GM19372 (cell line): ENCODE results near the gene TAAR9.
A peak's percentile ranks its signal among the peaks of the same experiment; 100 is the strongest.
"Not testable (repeated sequence)": the region's sequence is repeated elsewhere in the genome, so short reads cannot be mapped to it uniquely, and the experiment has no call there.

ENCODE experiments used
- ATAC-seq: cut with Tn5 transposase; IDR thresholded peaks from one replicate; pipeline ENCODE4 v1.9.1; 2021; ENCODE audit warnings: mild to moderate bottlenecking, low read depth, moderate library complexity; ENCODE audit not compliant: unreplicated experiment

Gene TAAR9

DNA sequence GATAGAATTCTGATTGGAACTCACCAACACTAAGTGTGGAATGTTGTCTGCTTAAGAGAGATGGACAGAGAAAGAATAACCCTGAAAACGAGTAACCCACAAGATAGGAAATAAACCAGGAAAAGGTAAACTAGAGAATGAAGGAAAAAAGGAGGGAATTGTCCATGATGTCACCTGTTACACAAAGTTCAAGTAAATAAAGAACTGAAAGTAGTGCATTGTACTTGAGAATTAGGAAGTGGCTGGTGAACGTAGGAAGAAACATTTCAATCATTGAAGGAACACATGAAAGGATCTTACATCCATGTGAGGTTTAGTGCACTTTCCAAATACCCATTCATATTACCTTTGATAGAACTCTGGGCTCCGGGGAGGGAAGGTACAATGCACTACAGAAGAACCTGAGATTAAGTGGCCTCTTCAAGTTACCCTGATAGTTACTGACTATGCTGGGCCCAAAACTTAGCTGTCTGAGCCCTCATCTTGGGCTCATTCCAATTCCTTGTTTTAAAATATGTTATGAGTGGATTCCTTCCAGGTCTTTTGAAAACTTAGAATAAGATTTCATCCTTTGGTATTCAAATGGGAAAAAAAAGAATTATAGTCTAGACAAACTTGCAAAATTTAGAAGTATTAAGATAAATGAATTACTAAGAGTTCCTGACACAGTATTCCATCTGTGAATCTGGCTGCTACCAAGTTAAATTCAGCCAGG lies 24.1 kb upstream of the TAAR9 start:
- no peak for ATAC-seq

DNA sequence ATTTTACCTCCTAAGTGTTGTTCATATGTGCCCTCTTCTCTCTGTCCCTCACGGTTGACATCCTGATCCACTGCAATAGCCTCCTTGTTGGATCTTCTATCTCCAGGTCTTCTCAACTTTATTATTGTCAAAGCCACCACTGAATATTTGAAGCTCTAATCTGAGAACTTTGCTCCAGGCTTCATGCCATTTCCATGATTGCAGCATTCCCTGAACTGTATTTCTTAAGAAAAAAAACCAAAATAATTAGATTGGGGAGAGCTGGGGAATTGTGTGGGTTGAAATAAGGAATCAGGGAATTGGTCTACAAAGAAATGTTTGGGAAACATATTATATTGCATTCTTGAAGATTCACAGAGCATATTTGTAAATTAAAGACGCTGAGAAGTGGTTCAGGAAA lies 22.7 kb upstream of the TAAR9 start:
- ATAC-seq = no peak

DNA sequence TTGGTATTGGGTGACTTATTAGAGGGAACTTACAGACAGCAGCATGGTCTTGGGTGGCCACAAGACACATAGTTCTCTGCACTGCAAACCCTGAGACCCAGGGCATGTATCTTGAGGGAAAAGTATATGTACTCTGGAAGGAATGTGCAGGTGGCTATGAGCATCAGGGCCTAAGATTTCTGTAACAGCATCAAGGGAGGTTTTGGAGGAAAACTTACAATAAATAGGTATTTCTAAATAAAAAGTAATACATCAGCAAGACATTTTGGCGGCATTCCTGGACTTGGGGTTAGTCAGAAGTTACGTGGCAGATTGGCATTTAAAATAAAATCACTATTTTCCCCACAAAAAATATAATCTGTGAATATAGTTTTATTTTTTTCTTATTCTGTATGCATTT lies 17.1 kb upstream of the TAAR9 start:
- ATAC-seq = no peak

DNA sequence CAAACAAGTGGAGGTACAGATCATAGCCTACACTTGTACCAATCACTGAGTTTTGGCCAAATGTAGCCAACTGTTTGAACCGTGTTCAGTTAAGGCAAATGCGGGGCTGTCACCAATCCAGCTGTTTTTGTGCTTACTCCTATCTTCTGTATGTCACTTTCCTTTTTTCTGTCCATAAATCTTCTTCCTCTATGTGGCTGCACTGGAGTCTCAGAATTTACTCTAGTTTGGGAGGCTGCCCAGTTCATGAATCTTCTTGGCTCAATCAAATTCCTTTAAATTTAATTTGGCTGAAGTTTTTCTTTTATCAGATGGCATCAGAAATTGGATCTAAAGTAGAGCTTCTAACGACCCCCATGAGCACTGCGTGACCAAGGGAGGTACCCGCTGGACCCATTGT lies 13.4 kb upstream of the TAAR9 start:
- no peak for ATAC-seq

DNA sequence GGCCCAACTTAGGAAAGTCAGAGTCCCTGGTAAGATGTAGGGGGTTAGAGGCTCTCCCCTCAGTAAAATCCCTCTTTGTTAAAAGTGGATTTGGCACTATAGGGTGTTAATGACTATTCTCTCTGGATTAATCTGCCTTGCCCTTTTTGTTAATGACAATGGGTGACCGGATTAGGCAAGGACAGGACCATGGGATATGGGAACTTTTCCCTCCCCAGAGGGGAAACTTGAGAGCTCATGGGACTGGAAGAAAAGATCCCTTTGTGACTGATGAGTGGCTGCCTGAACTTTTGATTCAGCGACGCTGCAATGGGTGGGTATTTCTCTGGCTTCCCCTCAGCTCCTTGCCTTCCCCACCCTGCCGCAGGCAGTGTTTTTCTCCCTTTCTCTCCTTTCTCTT lies 12.2 kb upstream of the TAAR9 start:
- no peak for ATAC-seq

DNA sequence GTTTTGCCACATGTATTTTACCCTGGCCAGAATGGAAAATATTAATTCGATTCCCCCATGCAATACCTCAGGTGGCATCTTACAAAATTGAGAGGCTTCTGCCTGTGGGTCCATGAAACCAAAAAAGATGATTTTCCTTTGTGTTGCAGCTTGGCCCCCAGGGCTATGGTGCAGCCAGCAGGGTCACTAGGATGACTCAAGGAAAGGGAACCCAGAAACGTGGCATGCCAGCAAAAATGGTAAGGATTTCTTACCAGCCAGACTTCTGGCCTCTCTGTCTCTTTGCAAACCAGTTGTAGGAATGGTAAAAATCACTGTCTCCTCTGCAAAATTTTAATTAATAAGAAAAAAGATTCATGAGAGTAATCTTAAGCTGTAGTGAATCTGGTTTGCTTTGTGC lies 11.6 kb upstream of the TAAR9 start:
- ATAC-seq = no peak

DNA sequence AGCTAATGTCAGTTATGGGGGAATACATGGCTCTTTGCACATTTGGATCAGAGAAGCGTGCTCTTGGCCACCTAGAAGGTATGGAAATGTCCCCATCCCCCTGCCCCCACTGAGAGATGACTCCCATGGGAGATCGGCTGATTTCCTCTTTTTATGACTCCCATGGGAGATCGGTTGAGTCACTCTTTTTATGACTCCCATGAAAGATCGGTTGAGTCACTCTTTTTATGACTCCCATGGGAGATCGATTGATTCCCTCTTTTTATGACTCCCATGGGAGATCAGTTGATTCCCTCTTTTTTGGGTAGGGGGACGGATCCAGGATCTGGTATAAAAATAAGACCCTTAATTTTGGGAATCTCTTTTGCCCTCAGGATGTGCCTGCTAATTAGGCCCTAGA lies 10.3 kb upstream of the TAAR9 start:
- ATAC-seq = no peak

DNA sequence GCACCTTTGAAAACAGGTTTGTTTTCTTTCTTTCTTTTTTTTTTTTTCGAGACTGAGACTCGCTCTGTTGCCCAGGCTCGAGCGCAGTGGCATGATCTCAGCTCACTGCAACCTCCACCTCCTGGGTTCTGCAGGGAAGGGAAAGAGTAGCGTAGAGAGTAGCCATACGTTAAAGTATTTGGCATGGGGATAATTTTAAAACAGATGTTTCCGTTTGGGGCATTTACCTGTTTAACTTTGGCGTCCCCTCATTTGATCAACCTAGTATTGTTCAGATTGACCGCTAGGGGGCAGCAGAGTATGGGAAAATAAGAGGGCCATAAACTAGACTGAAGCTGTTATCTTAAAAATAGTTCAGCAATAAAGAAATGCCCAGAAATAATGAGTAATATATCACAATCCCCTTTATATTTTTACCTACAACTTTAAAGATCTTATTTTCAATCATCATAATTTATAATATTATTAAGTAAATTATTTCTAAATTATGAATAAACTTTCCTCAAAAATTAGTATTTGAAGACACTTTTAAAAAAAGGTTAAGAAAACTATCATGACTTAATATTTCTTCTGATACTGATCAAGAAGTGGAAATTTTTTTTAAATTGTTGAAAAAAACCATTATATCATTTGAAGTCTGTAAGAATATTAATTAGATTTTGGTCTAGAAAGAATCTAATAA lies 7.6 kb upstream of the TAAR9 start:
- ATAC-seq = peak; percentile 87

DNA sequence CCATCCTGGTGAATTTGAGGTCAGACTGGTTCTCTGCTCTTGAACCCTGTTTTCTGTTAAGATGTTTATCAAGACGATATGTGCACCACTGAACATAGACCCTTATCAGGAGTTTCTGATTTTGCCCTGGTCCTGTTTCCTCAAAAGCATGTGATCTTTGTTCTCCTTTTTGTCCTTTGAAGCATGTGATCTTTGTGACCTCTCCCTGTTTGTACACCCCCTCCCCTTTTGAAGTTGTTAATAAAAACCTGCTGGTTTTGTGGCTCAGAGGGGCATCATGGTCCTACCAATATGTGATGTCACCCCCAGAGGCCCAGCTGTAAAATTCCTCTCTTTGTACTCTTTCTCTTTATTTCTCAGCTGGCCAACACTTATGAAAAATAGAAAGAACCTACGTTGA lies 3.5 kb upstream of the TAAR9 start:
- ATAC-seq = not testable (repeated sequence)

DNA sequence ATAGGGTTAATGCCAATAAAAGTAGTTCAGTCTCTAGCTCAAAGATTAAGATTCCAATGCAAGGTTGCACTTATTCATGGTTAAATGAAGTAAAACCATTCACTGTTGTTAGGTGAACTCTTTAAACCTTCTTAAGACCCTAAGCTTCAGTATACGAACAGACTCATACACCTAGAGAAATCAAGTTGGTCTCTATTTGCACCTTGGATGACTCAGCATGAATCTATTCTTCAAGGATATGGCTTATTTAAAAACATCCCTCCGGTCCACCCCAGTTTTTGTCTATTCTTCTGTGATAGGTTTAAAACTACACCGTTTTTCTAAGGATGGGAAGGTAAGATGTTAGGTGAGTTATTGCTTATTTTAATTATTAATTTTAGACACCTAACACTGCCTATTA lies 932 bp upstream of the TAAR9 start:
- ATAC-seq = no peak

DNA sequence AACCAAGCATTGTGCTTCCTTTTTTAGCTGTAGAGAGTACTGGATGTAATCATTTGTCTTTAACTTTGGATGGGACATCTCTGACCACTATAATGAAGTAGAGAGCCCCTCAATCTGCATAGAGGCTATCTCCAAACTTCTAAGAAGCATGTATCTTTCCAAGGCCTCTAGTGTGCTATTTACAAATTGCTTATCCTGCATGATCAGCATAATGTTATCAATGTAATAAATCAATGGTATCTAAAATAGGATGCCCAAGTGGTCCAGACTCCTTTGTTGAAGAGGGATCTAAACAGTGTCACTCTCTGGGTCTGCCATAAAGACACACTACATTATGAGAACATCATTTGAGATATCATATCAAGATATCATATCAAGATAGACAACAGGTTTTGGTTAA lies 6.7 kb downstream of the TAAR9 start:
- no peak for ATAC-seq

DNA sequence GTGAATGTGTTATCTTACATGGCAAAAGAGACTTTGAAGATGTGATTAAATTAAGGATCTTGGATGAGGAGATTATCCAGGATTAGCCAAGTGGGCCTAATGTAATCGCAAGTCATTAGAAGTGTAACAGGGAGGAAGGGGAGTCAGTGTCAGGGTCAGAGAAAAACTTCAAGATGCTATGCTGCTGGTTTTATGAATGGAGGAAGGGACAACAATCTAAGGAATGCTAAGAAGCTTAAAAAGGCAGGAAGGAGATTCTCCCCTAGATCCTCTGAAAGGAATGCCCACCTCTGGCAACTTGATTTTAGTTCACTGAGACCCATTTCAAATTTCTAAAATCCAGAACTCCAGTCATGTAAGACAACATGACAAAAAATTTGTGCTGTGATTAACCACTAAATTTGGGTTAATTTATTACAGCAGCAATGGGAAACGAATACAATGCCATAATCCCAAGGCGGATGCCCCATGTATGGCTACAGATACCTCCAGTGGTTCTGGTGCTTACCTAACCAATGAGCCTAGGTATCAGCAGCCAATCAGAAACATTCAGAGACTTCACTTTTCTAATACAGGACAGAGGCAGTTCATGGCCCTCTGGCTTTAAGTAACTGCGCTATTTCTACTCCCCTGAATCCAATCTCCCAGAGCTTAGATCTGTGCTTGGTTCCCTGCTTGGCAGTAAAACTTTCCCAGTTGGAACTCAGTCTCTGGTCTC lies 10.8 kb downstream of the TAAR9 start:
- no peak for ATAC-seq

DNA sequence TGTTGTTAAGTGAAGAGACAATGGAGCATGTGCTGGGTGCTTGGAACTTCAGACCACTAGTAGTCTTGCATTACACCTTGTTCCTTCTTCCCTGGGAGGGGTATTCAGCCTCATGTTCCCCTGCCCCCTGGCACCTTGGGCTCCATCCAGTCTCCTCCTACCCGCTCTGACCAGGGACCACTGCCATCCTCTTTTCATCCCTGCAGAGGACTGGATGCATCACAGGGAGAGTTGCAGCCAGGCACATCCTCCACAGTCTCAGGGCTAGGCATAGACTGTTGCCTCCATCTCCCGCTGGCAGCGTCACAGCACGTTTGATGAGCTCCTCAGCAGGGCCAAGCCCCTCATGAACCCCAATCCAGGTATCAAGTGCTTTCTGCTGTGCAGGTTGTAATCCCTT lies 13.1 kb downstream of the TAAR9 start:
- ATAC-seq = no peak

DNA sequence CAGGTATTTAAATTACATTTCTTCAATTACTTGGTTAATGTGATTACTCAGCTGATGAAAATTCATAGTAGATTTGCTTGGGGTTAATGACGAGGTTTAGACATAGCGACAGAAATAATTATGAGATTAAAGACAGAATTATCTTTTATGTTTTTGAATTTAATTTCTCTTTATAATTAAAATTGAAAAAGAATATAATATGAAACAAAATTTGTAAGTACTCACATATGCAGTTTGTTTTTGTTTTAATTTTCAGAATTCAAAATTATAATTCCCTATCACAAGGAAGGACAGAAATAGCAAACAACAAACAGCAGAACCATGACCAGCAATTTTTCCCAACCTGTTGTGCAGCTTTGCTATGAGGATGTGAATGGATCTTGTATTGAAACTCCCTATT lies 14.3 kb downstream of the TAAR9 start, which contains the start of gene TAAR8:
TAAR8 (plus strand) TSS at position 301 of the 400 bp plus-strand sequence; CDS start at position 322, 21 bp downstream.
- ATAC-seq = no peak

DNA sequence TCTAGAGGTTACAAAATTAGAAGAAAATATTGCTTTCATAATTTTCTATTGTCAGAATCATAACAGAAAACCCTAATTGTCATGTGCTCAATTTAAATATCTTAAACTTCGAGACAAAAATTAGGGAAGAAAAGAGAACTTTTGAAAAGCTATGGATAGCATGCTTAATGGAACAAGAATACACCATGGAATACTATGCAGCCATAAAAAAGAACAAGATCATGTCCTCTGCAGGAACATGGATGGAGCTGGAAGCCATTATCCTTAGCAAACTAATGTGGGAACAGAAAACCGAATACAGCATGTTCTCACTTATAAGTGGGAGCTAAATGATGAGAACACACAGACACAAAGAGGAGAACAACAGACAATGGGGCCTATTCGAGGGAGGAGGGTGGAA lies 22.0 kb downstream of the TAAR9 start:
- not testable (repeated sequence) for ATAC-seq

DNA sequence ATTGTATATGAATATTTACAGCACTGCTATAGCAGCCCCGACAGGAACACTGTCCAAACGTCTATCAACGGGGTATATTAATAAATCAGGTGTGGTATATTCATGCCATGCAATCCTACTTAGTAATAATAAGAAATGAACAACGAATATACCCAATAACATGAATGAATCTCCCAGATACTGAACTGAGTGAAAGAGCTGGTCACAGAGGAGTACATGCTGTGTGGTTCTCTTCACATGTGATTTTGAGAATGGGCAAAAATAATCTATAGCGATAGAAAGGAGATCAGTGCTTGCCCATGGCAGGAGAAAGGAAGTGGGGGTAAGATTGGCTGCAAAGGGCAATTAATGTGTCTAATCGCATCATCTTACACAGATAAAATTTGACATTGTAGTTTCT lies 28.3 kb downstream of the TAAR9 start:
- no peak for ATAC-seq

DNA sequence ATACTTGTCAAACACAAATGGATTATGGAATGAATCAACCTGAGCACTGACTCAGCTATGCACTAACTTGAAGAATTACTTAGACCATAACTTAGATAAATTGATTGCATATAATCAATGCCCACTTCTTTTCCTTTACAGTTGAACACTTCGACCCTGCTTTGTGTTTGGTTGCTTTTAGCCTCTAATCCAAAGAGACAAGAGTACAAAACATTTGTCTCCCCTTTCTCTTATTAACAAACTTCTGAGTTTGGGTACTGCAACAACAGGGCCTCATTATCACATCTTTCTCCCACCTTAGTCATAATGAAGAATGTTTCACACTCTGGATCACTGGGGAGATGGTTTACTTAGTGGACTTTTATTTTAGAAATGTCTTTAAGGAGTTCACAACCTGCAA lies 29.5 kb downstream of the TAAR9 start:
- no peak for ATAC-seq

DNA sequence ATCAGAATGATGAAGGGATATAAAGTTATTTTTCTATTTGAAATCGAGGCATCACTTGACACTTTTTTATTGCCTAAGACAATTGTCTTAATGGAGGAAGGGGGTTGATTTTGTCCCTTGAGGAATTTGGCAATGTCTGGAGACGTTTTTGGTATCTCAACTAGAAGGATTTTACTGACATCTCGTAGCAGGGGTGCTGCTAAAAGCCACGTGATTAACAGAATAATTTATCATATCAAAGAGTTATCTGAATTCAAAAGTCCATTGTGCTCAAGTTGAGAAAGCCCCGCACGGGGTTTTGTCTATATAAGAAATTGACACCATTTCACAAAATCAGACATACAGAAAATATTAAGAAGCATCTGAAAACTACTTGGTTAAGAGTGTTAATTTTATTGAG lies 30.5 kb downstream of the TAAR9 start:
- no peak for ATAC-seq

DNA sequence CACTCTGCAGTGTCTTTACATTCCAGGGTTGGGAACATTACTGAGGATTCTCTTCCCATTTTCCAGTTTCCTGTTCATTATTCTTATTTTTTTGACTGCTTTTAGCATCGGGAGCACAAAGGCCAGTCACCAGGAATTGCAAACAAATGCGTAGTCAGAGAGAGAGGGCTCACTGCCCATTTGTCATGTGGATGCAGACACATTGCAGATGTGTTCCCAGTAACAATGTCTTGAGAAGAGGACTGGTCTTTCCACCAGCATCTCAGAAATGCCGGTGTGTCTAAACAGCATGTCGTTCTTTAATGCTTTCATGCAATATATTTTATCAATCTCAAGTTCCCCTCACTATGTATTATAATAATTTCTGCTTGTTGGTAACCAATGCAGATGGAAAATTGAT lies 31.1 kb downstream of the TAAR9 start:
- no peak for ATAC-seq

DNA sequence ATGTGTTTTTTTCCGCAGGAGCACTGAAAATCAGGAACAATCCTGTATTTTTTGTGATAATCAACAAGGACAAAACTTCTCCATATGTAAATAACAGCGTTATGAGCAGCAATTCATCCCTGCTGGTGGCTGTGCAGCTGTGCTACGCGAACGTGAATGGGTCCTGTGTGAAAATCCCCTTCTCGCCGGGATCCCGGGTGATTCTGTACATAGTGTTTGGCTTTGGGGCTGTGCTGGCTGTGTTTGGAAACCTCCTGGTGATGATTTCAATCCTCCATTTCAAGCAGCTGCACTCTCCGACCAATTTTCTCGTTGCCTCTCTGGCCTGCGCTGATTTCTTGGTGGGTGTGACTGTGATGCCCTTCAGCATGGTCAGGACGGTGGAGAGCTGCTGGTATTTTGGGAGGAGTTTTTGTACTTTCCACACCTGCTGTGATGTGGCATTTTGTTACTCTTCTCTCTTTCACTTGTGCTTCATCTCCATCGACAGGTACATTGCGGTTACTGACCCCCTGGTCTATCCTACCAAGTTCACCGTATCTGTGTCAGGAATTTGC lies 32.2 kb downstream of the TAAR9 start, which contains the start of gene TAAR6:
TAAR6 (plus strand) TSS at position 102 of the 557 bp plus-strand sequence; CDS start at position 102, 0 bp downstream.
- no peak for ATAC-seq

DNA sequence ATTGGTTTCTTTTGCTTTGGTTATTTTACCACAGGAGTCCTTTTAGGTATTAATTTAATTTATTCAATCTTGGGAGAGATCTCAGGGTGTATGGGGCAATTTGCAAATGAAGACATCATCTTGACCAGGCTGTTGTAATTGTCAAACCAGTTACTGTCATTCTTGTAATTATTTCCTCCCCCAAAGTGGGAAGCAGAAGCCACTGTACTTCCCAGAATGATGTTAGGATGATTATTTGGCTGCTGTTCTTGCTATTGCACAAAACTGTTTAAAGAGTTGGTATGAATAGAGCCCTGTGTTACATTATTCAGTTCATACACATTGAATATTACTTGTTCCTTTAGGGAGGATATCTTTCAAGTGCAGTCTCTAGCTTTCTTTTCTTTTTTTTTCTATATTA lies 33.7 kb downstream of the TAAR9 start:
- ATAC-seq = no peak
